ENCODE data around the gene FOXN3. TPM values are rescaled to one million over a fixed set of nuclear protein-coding genes. Genes with fewer than 3 reads are reported as not detected.

The FOXN3 gene
- total RNA-seq, 1 experiment from 2014 or later, result 125 TPM

DNA sequence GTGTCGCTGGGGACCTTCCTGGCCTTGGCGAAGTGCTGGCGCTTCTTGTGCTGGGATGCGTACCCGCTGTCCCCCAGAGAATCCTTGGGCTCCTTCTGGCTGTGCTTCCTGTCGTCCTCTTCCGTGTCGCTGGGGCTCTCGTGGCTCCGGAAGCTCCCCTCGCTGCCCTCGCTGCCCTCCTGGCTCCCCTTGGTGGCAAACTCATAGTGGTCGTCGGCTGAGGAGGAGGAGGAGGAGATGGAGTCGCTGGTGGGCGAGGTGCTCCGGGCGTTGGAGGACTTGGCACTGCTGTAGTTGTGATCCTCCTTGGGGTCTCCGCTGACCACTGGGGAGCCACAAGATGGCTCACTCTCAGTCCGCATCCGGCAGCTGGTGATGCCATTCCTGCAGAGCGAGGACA is 254.4 kb downstream of the FOXN3 start:
- H3K27me3 ChIP-seq (ENCODE audit: insufficient read depth, low read length), result no peaks in the 10 kb centered on the region
- no peak overlapping the region for H4K91ac ChIP-seq (ENCODE audit: insufficient read length, low read depth, low read length)
- no CpG with 5 or more reads among the region's 22 CpGs for WGBS (ENCODE audit: extremely low coverage, insufficient read length, low lambda C conversion rate)
- no peak overlapping the region for H2AFZ ChIP-seq (ENCODE audit: low read length)
- H3K4me1 ChIP-seq (ENCODE audit: insufficient read depth, low read length), result 0 out of 2 replicates have a peak, but pooled peaks cover 2% of the 10 kb centered on the region
- 0 out of 2 replicates have a peak, but pooled peaks cover 1% of the 10 kb centered on the region for H3K79me2 ChIP-seq (ENCODE audit: insufficient read depth, low read length)
- peaks cover 37 to 72% (median 41%) of the 10 kb centered on the region in 3 experiments for H3K36me3 Mint-ChIP-seq (ENCODE audit: insufficient read depth in 1 of 3, low read depth in 3 of 3)
- no peak overlapping the region for H3K27ac ChIP-seq (ENCODE audit: insufficient read length, low read depth, low read length)
- no peak overlapping the region for H3K9ac ChIP-seq (ENCODE audit: extremely low read depth, insufficient read length, low read length)
- no peak overlapping the region for H3K4ac ChIP-seq (ENCODE audit: low read depth, low read length)
- H3K14ac ChIP-seq (ENCODE audit: insufficient read depth, low read length), result no peak overlapping the region
- no peak overlapping the region for H3K4me2 ChIP-seq (ENCODE audit: insufficient read depth, insufficient read length, low read length)
- no peak overlapping the region for H2BK15ac ChIP-seq (ENCODE audit: low read depth, low read length)
- H3K27ac Mint-ChIP-seq, result peak overlapping the region in 2 of 3 experiments; percentile 52 to 80; a peak in 2 of 7 replicates
- H3K79me1 ChIP-seq (ENCODE audit: insufficient read depth, low read depth, low read length, poor library complexity, severe bottlenecking), result no peaks in the 10 kb centered on the region
- no peak for TF ChIP-seq CTCF (conservative IDR thresholded peaks at IDR 0.05)
- no peak overlapping the region for H4K5ac ChIP-seq (ENCODE audit: insufficient read length, low read depth, low read length)
- H2AK5ac ChIP-seq (ENCODE audit: insufficient read length, low read length), result no peak overlapping the region
- no peaks in the 10 kb centered on the region for H3K9me3 ChIP-seq (ENCODE audit: control insufficient read depth, low read depth, low read length)
- no peaks in the 10 kb centered on the region for H3K27me3 Mint-ChIP-seq (ENCODE audit: low read depth)
- H3K56ac ChIP-seq (ENCODE audit: insufficient read length, low read depth, low read length), result no peak overlapping the region
- H3K4me3 Mint-ChIP-seq, result no peak overlapping the region
- DNase-seq, result no peak
- H2BK5ac ChIP-seq (ENCODE audit: insufficient read length, low read length), result no peak overlapping the region
- no peak overlapping the region for H4K8ac ChIP-seq (replicated peaks; ENCODE audit: insufficient read length, low read depth, low read length)
- H3T11ph ChIP-seq (ENCODE audit: low read length), result no peak overlapping the region
- H3K23me2 ChIP-seq (ENCODE audit: insufficient read length, low read depth, low read length, poor library complexity, severe bottlenecking), result no peaks in the 10 kb centered on the region
- no peak overlapping the region for H2BK20ac ChIP-seq (ENCODE audit: low read depth, low read length, poor library complexity, severe bottlenecking)
- no peak overlapping the region for H3K23ac ChIP-seq (ENCODE audit: insufficient read length, low read depth, low read length)
- H3K9me3 Mint-ChIP-seq, result no peaks in the 10 kb centered on the region
- no peaks in the 10 kb centered on the region for H4K20me1 ChIP-seq (ENCODE audit: control insufficient read depth, insufficient read depth, insufficient read length)
- no peak overlapping the region for H2BK12ac ChIP-seq (ENCODE audit: insufficient read length, low read depth, low read length)
- H3K18ac ChIP-seq (ENCODE audit: insufficient read length, low read depth, low read length), result no peak overlapping the region
- no peak overlapping the region for H2BK120ac ChIP-seq (ENCODE audit: low read depth, low read length, poor library complexity, severe bottlenecking)
- peaks cover 14 to 18% of the 10 kb centered on the region in 2 experiments for H3K4me1 Mint-ChIP-seq
